Skeletal muscle tissue (tissue), 4 donors: Measurements from ENCODE around the gene SHANK1. TPM values are rescaled to one million over a fixed set of nuclear protein-coding genes. Genes with fewer than 3 reads are reported as not detected.

Experiments used
- H3K27ac ChIP-seq: one replicate; pipeline ENCODE4 v1.7.0; 2013; ENCODE audit warnings: mild to moderate bottlenecking, low read depth, low read length, inconsistent platforms
- H3K27me3 ChIP-seq, 3 donors: one replicate each; pipeline ENCODE4 v1.7.0; 2013; ENCODE audit warnings: low read length in 3 of 3; ENCODE audit not compliant: control insufficient read depth in 3 of 3, insufficient read depth in 3 of 3
- H3K36me3 ChIP-seq, 3 donors: one replicate each; pipeline ENCODE4 v1.7.0; 2013; ENCODE audit warnings: low read length in 3 of 3; ENCODE audit not compliant: control insufficient read depth in 3 of 3, insufficient read depth in 3 of 3
- H3K4me1 ChIP-seq, 3 donors: one replicate each; pipeline ENCODE4 v1.7.0; 2013; ENCODE audit warnings: low read length in 3 of 3, mild to moderate bottlenecking in 3 of 3; ENCODE audit not compliant: control insufficient read depth in 3 of 3, insufficient read depth in 3 of 3
- H3K4me3 ChIP-seq, 3 donors: one replicate each; pipeline ENCODE4 v1.7.0; 2013; ENCODE audit warnings: low read length in 3 of 3
- H3K9ac ChIP-seq, 3 donors: one replicate each; pipeline ENCODE4 v1.7.0; 2013; ENCODE audit warnings: low read length in 3 of 3, mild to moderate bottlenecking in 3 of 3, moderate library complexity in 2 of 3, low read depth in 1 of 3
- H3K9me3 ChIP-seq, 3 donors: one replicate each; pipeline ENCODE4 v1.7.0; 2013; ENCODE audit warnings: low read length in 3 of 3; ENCODE audit not compliant: control insufficient read depth in 3 of 3
- total RNA-seq: library from RNA; depleted of rRNA; stranded (reverse); fragments of >200 nt; gene quantifications from one replicate; pipeline ENCODE4 v1.2.3, GENCODE V29; 2014
- donor health status: Osteomylitis.

Gene SHANK1
- total RNA-seq, 1 donor from 2014 or later: 6.8 TPM

GRCh38 chr19:50662651-50663481, 56.7 kb downstream of the SHANK1 start:
- Histone ChIP-seq H3K4me3 (no peak overlapping the region), H3K9ac (no peak overlapping the region), H3K36me3 (no peaks in the 10 kb centered on the region), H3K27me3 (peaks cover 35 to 57% (median 50%) of the 10 kb centered on the region in 3 donors), H3K9me3 (peaks cover 0 to 2% (median 0%) of the 10 kb centered on the region in 3 donors), H3K27ac (no peak overlapping the region), H3K4me1 (peaks cover 2 to 6% (median 6%) of the 10 kb centered on the region in 3 donors)

- no peaks in the 10 kb centered on the region for H3K36me3 ChIP-seq
- H3K4me1 ChIP-seq: peaks cover 2 to 8% (median 6%) of the 10 kb centered on the region in 3 donors
- H3K9ac ChIP-seq: no peak overlapping the region
- peaks cover 0 to 2% (median 0%) of the 10 kb centered on the region in 3 donors for H3K9me3 ChIP-seq
- H3K27ac ChIP-seq: no peak overlapping the region
- no peak overlapping the region for H3K4me3 ChIP-seq
- H3K27me3 ChIP-seq: peaks cover 38 to 59% (median 43%) of the 10 kb centered on the region in 3 donors
These were observed 57.6 kb downstream of the SHANK1 start for GRCh38 chr19:50661766-50662650.

GRCh38 chr19:50661023-50661422, 58.6 kb downstream of the SHANK1 start:
- Histone ChIP-seq H3K9me3 (peaks cover 0 to 2% (median 0%) of the 10 kb centered on the region in 3 donors), H3K9ac (no peak overlapping the region), H3K36me3 (no peaks in the 10 kb centered on the region), H3K27ac (no peak overlapping the region), H3K4me1 (peaks cover 2 to 8% (median 6%) of the 10 kb centered on the region in 3 donors), H3K27me3 (peaks cover 36 to 58% (median 43%) of the 10 kb centered on the region in 3 donors), H3K4me3 (no peak overlapping the region)

GRCh38 chr19:50660088-50660366, 59.6 kb downstream of the SHANK1 start:
- peaks cover 1 to 5% (median 2%) of the 10 kb centered on the region in 3 donors for H3K9me3 ChIP-seq
- no peak overlapping the region for H3K4me3 ChIP-seq
- peaks cover 2 to 8% (median 6%) of the 10 kb centered on the region in 3 donors for H3K4me1 ChIP-seq
- H3K36me3 ChIP-seq: no peaks in the 10 kb centered on the region
- H3K27me3 ChIP-seq: peaks cover 38 to 63% (median 44%) of the 10 kb centered on the region in 3 donors
- H3K27ac ChIP-seq: no peak overlapping the region
- H3K9ac ChIP-seq: no peak overlapping the region

- H3K9me3 ChIP-seq: peaks cover 2 to 7% (median 2%) of the 10 kb centered on the region in 3 donors
- H3K4me1 ChIP-seq: peaks cover 2 to 8% (median 6%) of the 10 kb centered on the region in 3 donors
- peaks cover 41 to 66% (median 44%) of the 10 kb centered on the region in 3 donors for H3K27me3 ChIP-seq
- H3K9ac ChIP-seq: no peak overlapping the region
- H3K27ac ChIP-seq: no peak overlapping the region
- no peak overlapping the region for H3K4me3 ChIP-seq
- no peaks in the 10 kb centered on the region for H3K36me3 ChIP-seq
These were observed 60.1 kb downstream of the SHANK1 start for GRCh38 chr19:50659318-50660087.

- peak overlapping the region; percentile 27 to 52 (median 46) for H3K4me3 ChIP-seq
- peaks cover 2 to 7% (median 2%) of the 10 kb centered on the region in 3 donors for H3K9me3 ChIP-seq
- H3K4me1 ChIP-seq: peaks cover 2 to 8% (median 6%) of the 10 kb centered on the region in 3 donors
- no peak overlapping the region for H3K9ac ChIP-seq
- no peak overlapping the region for H3K27ac ChIP-seq
- no peaks in the 10 kb centered on the region for H3K36me3 ChIP-seq
- peaks cover 38 to 62% (median 44%) of the 10 kb centered on the region in 3 donors for H3K27me3 ChIP-seq
These were observed 60.9 kb downstream of the SHANK1 start for GRCh38 chr19:50658441-50659317.

- Histone ChIP-seq H3K27ac (no peak overlapping the region), H3K9me3 (peaks cover 2 to 7% (median 2%) of the 10 kb centered on the region in 3 donors), H3K4me3 (peak overlapping the region in 2 of 3 donors; percentile 17 to 27), H3K27me3 (peaks cover 38 to 60% (median 41%) of the 10 kb centered on the region in 3 donors), H3K9ac (no peak overlapping the region), H3K36me3 (no peaks in the 10 kb centered on the region), H3K4me1 (peaks cover 2 to 8% (median 6%) of the 10 kb centered on the region in 3 donors)
These were observed 61.7 kb downstream of the SHANK1 start for GRCh38 chr19:50657712-50658440.

- H3K9me3 ChIP-seq: peaks cover 2 to 7% (median 2%) of the 10 kb centered on the region in 3 donors
- H3K36me3 ChIP-seq: no peaks in the 10 kb centered on the region
- H3K27me3 ChIP-seq: peaks cover 41 to 59% (median 45%) of the 10 kb centered on the region in 3 donors
- no peak overlapping the region for H3K4me3 ChIP-seq
- H3K27ac ChIP-seq: no peak overlapping the region
- H3K9ac ChIP-seq: no peak overlapping the region
- peaks cover 2 to 8% (median 6%) of the 10 kb centered on the region in 3 donors for H3K4me1 ChIP-seq
These were observed 62.4 kb downstream of the SHANK1 start for GRCh38 chr19:50657222-50657669.
